NCI-H82 treated with DMSO at 0.1 percent for 48 hours (cell line): ENCODE data around the gene EPS8L1.

Source experiments
- DNase-seq: peaks from one replicate; lab custom pipeline; 2025; ENCODE audit not compliant: unreplicated experiment; lab: John Stamatoyannopoulos, UW

EPS8L1 gene

GRCh38 chr19:55080121-55080967 is 4.7 kb downstream of the EPS8L1 start:
- DNase-seq, result peak; percentile 77

GRCh38 chr19:55080968-55081769 is 5.5 kb downstream of the EPS8L1 start:
- DNase-seq, result peak; percentile 75

- no peak for DNase-seq
Observed at GRCh38 chr19:55081770-55082019, 6.0 kb downstream of the EPS8L1 start.

DNA sequence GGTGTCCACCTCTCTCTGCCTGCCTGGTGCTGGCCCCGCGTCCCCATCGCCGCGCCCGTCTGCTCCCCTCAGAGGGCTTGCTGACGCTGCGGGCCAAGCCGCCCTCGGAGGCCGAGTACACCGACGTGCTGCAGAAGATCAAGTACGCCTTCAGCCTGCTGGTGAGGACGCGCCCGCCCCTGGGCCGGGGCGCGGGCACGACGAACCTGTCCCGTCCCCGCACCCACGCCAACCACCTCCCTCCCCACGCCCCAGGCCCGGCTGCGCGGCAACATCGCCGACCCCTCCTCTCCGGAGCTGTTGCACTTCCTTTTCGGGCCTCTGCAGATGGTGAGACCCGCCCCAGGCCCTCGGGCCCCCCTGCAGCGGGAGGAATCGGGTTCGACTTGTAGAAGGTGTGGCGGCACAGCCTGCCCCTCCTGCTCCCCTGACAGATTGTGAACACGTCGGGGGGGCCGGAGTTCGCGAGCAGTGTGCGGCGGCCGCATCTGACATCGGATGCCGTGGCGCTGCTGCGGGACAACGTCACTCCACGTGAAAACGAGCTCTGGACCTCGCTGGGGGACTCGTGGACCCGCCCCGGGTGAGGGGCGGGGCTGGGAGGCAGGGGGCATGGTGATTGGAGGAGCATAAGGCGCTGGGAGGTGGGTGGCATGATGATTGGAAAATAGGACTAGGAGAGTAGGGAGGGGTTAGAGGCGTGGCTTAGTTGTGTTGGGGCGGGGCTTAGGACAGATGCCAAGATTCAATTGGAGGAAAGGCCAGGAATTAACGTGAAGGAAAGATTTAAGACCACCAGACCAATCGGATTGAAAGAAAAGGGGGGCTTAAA is 6.6 kb downstream of the EPS8L1 start:
- peak; percentile 93 for DNase-seq

DNA sequence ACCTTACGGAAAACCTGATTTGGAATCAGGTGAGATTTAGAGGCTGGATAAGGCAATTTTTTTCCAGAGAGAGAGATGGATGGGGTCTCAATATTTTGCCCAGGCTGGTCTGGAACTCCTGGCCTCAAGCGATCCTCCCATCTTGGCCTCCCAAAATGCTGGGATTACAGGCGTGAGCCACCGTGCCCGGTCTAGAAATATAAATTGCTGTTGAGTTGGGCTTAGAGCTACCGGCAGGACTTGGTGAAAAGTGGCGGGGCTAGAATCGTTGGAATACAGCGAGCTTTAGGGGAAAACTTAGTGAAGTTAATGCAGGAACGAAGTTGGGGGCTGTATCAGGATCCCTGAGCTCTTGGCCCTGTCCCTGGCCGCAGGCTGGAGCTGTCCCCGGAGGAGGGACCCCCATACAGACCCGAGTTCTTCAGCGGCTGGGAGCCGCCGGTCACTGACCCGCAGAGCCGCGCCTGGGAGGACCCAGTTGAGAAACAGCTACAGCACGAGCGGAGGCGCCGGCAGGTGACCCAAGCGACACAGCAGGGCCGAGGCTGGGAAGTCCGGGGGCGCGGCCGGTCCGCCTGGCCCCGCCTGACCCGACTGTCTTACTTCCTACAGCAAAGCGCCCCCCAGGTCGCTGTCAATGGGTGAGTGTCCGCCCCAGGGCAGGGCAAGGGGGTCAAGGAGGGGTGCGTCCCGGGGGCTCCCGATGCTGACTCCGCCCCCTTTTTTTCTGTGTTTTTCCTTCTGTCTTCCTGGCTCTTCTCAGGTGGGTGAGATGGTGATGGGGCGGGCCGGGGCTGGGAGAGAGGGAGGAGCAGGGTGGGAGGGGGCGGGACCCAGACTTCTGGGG is 7.6 kb downstream of the EPS8L1 start:
- DNase-seq, result no peak

- DNase-seq, result no peak
Observed at GRCh38 chr19:55084416-55084815, 8.7 kb downstream of the EPS8L1 start.

GRCh38 chr19:55085923-55086715 is 10.4 kb downstream of the EPS8L1 start:
- no peak for DNase-seq

GRCh38 chr19:55086730-55087541 is 11.3 kb downstream of the EPS8L1 start:
- peak; percentile 90 for DNase-seq

GRCh38 chr19:55087542-55087901 is 11.9 kb downstream of the EPS8L1 start:
- DNase-seq, result no peak

DNA sequence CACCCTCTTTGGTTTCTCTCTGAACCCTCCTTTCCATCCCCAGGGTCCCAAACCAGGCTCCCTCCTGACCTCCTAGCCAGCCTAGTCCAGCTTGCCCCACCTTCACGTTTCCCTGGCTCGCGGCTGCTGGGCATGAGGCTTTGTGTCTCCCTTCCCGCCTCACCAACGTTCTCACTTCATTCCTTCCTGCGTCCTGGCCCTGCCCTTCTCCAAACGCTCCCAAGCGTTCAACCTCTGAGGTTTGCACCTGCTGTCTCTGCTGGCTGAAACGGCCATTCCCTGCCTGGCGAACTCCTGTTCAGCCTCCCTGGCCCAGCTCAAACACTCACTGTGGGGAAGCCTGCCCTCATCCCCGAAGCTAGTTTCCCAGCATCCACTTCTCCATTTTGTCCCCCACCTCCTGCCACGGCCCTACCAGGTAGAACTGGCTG is 12.4 kb downstream of the EPS8L1 start:
- DNase-seq, result no peak

DNA sequence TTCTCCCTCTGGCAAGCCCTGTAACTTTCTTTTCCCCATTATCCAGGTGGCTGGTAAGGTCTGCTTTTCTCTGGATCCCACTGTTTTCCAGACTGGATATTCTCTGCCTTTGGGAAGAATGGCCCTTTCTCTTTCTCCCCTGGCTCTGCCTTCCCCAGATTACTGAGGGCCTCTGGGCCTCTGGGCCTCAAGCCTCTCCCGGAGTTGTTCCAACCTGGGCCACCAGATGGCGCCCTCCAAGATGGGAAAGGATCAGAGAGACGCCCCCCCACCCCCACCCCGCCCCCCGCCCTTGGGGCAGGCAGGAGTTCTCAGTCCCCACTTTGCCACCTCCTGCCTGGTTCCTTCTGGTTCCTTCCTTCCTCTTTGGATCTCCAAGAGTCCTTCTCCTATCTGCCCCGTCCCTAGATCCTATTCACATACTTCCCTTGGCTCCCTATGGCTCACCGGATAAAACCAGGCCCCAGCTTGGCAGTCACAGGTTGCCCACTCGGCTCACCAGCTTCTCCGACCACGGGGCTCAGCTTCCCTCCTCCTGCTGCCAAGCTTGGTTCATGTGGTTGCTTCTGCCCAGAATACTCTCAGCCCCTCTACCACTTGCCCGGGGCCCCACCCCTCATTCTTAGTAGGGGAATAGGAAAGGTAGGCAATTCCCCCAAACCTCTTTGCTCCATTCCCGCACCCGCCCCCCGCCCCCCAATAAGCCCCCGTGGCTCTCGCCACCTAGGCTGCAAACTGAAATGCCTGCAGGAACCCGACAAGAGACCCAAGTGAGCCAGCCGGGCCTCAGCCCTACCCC is 13.1 kb downstream of the EPS8L1 start:
- DNase-seq, result peak; percentile 34

DNA sequence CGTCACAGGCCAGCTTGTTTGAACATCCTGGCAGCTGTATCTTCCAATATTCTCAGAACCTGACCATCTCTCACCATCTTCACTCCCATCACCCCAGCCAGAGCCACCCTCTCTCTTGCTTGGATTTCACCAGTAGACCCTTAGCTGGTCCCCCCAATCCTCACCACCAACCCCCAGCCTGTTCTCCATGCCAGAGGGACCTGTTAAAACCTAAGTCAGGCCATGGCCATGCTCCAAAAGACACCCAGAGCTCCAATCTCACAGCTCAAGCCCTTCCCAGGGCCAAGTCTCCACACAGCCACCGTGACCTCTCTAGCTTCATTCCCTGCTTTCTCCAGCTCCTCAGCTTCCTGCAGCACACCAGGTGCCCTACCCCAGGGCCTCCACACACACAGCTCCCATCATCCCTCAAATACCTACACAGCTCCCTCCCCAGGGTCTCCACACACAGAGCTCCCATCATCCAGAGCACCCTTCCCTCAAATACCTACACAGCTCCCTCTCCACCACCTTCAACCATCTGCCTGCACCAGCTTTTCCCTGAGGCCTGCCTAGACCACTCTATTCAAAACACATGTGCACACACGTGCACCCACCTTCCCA is 13.8 kb downstream of the EPS8L1 start:
- DNase-seq, result no peak

DNA sequence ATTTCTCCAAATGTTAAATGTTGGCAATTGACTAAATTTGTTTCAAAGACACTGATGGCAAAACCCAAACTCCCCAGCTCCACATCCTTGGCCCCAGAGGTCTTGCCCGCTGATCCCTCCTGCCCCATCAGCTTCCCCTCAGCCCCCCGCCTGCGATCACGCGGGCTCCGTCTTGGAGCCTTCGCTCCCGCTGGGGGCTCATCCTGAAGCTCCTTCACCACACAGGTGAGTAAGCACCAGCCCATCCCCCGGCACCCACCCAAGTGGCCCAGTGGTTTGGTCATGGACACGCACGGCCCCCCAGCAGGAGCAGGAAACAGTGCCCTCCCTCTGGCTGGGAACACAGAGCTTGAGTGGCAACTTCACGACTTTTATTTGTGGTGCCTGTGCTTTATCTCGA is 14.9 kb downstream of the EPS8L1 start:
- no peak for DNase-seq

- DNase-seq, result no peak
Observed at GRCh38 chr19:55091126-55091910, 15.6 kb downstream of the EPS8L1 start.

DNA sequence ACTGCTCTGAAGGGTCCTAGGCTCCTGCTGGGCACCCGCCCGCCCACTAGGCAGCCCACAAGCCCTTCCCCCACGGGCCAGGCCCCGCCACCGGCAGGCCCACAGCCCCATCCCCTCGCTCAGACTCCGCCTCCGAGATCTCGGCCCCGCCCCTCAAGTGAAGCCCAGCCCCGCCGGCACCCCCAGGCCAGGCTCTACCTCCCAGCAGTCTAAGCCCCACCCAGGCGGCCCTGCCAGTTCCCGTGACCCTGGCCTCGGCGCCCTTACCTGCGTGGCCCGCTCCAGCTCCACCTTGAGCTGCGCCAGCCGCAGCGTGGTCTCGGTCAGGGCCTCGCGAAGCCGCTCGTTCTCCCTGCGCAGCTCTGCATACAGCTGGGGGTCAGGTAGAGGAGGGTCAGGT is 16.3 kb downstream of the EPS8L1 start:
- no peak for DNase-seq

GRCh38 chr19:55092423-55093318 is 17.0 kb downstream of the EPS8L1 start:
- no peak for DNase-seq
